GM20431 (cell line): ENCODE measurements around the gene CNPY4.
"Not testable (repeated sequence)": the region's sequence is repeated elsewhere in the genome, so short reads cannot be mapped to it uniquely, and the experiment has no call there.

ENCODE experiments used
- in situ Hi-C: fragments of 300-500 bp; cut with MseI, MboI; formaldehyde crosslinking; loops from one replicate; pipeline ENCODE4 v1.15.0; 2020; ENCODE audit warnings: low sequenced_read_pairs; ENCODE audit not compliant: unreplicated experiment

Gene CNPY4

GRCh38 chr7:100111914-100112313, 7.5 kb upstream of the CNPY4 start:
- in situ Hi-C loops, result no loop called here

DNA sequence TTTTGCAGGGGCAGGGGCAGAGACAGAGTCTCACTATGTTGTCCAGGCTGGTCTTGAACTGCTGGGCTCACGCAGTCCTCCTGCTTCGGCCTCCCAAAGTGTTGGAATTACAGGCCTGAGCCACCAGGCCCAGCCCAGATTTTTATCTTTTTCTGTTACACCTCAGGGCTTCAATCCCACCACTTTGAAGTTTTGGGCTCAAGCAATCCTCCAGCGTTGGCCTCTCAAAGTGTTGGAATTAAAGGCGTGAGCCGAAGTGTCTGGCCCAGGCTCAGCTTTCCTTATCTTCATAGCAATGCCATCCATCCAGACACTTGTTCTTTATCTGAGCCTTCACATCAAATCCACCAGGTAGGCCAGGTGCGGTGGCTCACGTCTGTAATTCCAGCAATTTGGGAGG, 4.4 kb upstream of the CNPY4 start:
- in situ Hi-C loops, result no loop called here

DNA sequence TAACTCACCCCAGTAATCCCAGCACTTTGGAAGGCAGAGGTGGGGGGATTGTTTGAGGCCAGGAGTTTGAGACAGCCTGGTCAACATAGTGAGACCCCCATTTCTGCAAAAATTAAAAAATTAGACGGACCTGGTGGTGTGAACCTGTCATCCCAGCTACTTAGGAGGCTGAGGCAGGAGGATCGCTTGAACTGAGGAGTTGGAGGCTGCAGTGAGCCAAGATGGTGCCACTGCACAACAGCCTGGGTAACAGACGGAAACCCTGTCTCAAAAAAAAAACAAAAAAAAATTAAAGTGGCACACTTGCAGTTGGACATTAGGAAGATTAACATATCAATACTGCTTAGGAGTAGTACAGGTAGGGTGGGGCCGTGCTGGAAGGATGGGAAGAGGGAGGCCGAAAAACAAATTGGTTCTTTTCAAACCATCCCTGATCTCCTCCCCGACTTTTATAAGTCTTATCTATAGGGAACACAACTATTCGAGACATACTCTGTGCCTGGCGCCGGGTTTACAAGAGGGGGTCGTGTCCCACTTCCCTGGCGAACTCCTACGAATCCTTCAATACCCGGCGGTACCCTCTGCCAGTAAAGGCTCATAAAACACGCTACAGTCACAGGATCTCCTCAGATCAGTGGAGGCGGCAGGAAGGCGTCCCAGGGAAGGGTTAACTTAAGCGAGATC, 904 bp upstream of the CNPY4 start:
- in situ Hi-C loops, result no loop called here

GRCh38 chr7:100119970-100120732, 717 bp downstream of the CNPY4 start:
- in situ Hi-C loops, result no loop called here

DNA sequence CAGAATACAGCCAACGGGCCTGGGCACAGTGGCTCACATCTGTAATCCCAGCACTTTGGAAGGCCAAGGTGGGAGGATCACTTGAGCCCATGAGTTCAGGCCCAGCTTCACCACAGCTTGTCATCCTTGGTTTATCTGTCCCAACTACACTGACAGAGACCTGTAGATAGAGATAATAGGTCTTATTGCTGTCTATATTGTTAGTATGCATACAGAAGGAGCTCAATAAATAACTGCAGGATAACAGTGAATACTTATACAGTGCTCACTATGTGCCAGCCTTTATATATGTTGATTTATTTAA, 1.3 kb downstream of the CNPY4 start:
- in situ Hi-C loops, result no loop called here

DNA sequence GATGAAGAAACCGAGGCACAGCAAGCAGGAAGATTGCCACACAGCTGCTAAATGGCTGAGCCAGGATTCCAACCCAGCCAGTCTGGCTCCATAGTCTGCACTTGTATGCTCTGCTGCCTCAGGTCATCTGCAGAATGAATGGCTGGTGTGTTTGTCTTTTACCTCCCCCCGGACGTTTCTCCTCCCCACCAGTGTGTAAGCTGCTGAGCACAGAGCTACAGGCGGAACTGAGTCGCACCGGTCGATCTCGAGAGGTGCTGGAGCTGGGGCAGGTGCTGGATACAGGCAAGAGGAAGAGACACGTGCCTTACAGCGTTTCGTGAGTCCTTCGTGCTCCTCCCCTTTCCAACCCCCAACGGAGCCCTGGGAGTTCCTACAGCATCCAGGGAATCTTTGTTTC, 2.6 kb downstream of the CNPY4 start:
- in situ Hi-C loops, result no loop called here

DNA sequence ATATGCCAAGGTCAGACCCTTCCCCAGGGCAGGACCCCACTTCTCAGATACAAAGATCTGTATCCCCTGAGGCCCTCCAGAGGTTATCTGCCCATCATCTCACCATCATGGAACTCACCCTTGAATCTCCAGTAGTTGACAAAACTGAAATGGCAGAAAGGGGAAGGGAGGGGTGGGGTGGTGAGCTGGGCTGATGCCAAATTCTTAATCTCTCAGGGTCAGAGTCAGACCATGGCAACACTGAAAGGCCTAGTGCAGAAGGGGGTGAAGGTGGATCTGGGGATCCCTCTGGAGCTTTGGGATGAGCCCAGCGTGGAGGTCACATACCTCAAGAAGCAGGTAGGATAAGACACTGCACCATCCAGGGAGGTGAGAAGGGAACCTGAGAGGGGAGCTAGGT, 3.1 kb downstream of the CNPY4 start:
- in situ Hi-C loops, result no loop called here

- in situ Hi-C loops, result no loop called here
These were observed 5.1 kb downstream of the CNPY4 start for GRCh38 chr7:100124301-100125230.

- in situ Hi-C loops, result no loop called here
These were observed 7.0 kb downstream of the CNPY4 start for GRCh38 chr7:100126239-100126930.

- in situ Hi-C loops, result no loop called here
These were observed 7.8 kb downstream of the CNPY4 start, which contains the start of gene MBLAC1 for GRCh38 chr7:100126931-100127865. Gene MBLAC1, plus strand, starts transcription at chr7:100126967. Its CDS starts 429 bp downstream, at chr7:100127396.

DNA sequence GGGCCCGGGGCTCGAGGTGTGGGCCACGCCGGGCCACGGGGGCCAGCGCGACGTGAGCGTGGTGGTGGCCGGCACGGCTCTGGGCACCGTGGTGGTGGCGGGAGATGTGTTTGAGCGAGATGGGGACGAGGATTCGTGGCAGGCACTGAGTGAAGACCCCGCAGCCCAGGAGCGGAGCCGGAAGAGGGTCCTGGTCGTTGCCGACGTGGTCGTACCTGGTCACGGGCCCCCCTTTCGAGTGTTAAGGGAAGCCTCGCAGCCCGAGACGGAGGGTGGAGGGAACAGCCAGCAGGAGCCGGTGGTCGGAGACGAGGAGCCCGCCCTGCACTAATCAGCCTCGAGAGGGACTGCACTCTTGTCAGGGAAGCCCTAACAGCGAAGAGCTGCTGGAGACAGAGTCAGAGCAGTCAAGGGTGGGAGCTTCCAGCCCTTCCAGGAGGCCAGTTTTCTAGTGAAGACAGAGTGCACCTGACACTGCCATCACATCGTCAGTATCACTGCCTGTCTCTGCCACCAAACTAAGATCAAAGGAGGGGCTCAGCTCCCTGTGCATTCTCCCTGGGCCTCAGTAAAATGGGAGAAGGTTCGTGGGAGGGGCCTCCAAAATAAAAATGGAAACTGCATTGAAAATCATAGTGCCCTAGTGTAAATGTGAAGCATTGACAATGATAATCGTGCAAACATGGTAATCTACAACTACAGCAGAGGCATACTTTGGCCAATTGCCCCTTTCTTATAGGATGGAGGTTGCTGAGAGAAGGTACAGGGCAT, 8.6 kb downstream of the CNPY4 start:
- in situ Hi-C loops, result no loop called here

DNA sequence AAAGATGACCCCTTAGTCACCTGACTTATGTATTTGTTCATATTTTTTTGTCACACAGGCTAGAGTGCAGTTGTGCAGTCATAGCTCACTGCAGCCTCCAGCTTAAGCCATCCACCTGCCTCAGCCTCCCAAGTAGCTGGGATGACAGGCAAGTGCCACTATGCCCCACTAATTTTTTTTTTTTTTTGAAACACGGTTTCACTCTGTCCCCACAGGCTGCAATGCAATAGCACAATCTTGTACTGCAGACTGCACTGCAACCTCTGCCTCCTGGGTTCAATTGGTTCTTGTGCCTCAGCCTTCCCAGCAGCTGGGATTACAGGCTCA, 9.2 kb downstream of the CNPY4 start:
- in situ Hi-C loops, result no loop called here

DNA sequence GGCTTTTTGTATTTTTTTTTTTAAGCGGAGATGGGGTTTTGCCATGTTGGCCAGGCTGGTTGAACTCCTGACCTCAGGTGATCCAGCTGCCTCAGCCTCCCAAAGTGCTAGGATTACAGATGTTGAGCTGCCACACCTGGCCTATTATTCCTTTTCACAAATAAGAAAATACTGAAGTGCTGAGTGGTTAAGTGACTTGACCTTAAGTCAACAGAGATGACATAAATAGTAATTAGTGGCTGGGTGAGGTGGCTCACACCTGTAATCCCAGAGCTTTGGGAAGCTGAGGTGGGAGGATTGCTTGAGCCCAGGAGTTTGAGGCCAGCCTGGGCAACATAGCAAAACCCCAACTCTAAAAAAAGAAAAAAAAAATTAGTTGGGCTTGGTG, 10.8 kb downstream of the CNPY4 start:
- in situ Hi-C loops, result not testable (repeated sequence)

GRCh38 chr7:100130608-100131453, 11.4 kb downstream of the CNPY4 start:
- in situ Hi-C loops, result no loop called here

DNA sequence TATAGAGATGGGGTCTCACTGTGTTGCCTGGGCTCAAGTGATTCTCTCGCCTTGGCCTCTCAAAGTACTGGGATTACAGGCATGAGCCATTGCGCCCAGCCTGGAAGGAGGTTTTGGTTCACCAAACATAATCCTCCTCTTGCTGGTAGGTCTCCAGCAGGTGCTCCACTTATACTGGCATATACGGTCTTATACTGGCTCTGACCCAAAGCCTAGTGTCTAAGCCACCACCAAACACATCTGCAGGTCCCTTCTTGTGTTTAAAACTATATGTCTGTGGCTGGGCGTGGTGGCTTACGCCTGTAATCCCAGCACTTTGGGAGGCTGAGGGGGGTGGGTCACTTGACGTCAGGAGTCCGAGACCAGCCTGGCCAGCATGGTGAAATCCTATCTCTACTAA, 12.7 kb downstream of the CNPY4 start:
- in situ Hi-C loops, result no loop called here

DNA sequence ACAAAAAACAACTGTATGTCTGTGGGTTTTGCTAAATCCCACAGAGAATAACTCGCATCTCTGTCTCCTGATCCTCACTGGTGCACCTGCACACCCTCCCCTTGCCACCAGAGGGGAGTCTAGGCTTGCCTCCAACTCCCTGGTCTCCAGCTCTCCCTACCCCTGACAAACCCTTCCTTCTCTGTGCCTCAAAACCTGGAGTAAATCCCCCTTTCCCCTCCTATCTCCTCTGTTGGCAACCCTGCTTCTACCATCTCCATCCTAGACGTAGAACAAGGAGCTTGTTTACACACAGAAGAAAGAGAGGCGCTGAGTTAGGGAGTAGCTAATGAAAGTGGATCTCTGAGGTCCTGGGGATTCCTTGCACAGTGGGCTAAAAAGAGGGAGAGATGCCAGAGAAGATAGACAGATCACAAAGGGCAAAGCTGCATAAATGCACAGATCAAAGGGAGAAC, 13.3 kb downstream of the CNPY4 start:
- in situ Hi-C loops, result no loop called here

DNA sequence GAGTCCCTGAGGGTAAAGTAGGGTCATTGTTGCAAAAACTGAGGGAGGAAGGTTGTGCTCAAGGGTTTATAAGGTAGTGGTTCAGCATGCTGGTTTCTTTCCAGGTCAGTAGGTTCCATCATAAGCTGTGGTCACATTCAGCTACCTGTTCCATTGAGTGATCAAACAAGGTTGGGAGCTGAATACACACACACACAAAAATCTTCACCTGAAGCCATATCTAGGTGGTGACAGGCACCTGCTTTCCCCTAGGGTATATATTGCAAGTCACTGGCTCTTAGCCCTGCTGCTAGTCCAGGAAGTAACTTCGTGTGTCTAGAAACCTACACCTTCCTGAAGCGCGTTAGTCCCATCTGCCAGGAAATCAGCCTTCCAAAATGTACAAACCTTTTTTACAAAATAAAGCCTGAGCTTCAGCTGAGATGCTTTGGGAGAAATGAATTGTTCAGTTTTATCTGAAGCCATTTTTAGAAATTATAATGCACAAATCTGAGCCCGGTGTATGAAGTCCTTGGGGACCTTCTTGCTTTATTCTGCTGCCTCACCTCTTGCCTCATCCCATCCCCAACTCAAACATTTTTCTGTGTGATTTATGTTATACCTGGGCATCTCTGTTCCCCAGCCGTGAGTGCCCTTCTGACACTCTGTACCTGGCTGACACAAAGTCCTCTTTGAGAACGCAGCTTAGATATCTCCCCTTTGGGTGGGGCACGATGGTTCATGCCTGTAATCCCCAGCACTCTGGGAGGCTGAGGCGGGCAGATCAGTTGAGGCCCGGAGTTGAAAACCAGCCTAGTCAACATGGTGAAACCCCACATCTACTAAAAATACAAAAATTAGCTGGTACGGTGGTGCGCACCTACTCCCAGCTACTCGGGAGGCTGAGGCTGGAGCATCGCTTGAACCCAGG, 18.7 kb downstream of the CNPY4 start:
- in situ Hi-C loops, result no loop called here
